SK-N-SH (cell line): ENCODE measurements around the gene COL23A1. TPM values are rescaled to one million over a fixed set of nuclear protein-coding genes. Genes with fewer than 3 reads are reported as not detected.

Experiments used
- CTCF ChIA-PET: fragments of 300-600, 350-600 bp; formaldehyde crosslinking; extraction: SDS; loops from one replicate; lab custom pipeline; 2021; lab: Yijun Ruan, JAX
- POLR2A ChIA-PET: fragments of 350-600 bp; sonication (Branson Sonifier 250); formaldehyde crosslinking; extraction: SDS; loops from one replicate; lab custom pipeline; 2020; ENCODE audit warnings: antibody characterized with exemption, inconsistent platforms; lab: Yijun Ruan, JAX
- DNase-seq: peaks from one replicate; pipeline ENCODE4 v3.0.0; 2012
- H2AFZ ChIP-seq: fragments of 200-600 bp; sonication (generic); 2 replicates; pipeline ENCODE4 v1.8.1; 2016; ENCODE audit warnings: antibody characterized with exemption, mild to moderate bottlenecking, low read depth
- H3F3A ChIP-seq: fragments of 200-600 bp; sonication (generic); replicated peaks from 2 replicates; pipeline ENCODE3; 2016; ENCODE audit warnings: antibody characterized with exemption, mild to moderate bottlenecking; ENCODE audit not compliant: insufficient read depth
- H3K27ac ChIP-seq, 2 experiments: fragments of 200-500 bp in 1 of 2; fragments of 200-600 bp in 1 of 2; sonication (Bioruptor generic) in 1 of 2; sonication (generic), shearing (Covaris generic) in 1 of 2; 2 replicates each; pipeline versions ENCODE4 v1.5.1 to v1.6.1; 2014 to 2016; ENCODE audit warnings: low read depth in 2 of 2, inconsistent platforms in 1 of 2, low read length in 1 of 2, mild to moderate bottlenecking in 1 of 2, mixed read lengths in 1 of 2
- H3K27me3 ChIP-seq: fragments of 200-600 bp; sonication (generic), shearing (Covaris generic); 2 replicates; pipeline ENCODE4 v1.6.1; 2016; ENCODE audit warnings: mixed run types; ENCODE audit not compliant: insufficient read depth
- H3K36me3 ChIP-seq, 2 experiments: fragments of 200-500 bp in 1 of 2; fragments of 200-600 bp in 1 of 2; sonication (Bioruptor generic) in 1 of 2; sonication (generic) in 1 of 2; replicated peaks in 1 of 2; 2 replicates each; pipeline versions ENCODE3 to v1.5.1; 2014 to 2016; ENCODE audit warnings: low read length in 1 of 2, mild to moderate bottlenecking in 1 of 2; ENCODE audit not compliant: insufficient read depth in 2 of 2, control insufficient read depth in 1 of 2
- H3K4me1 ChIP-seq, 2 experiments: fragments of 200-500 bp in 1 of 2; fragments of 200-600 bp in 1 of 2; sonication (Bioruptor generic) in 1 of 2; sonication (generic), shearing (Covaris generic) in 1 of 2; 2 replicates each; pipeline versions ENCODE4 v1.5.1 to v1.6.1; 2014 to 2016; ENCODE audit warnings: low read depth in 1 of 2, low read length in 1 of 2, mixed run types in 1 of 2; ENCODE audit not compliant: insufficient read depth in 2 of 2, control insufficient read depth in 1 of 2
- H3K4me2 ChIP-seq: fragments of 200-600 bp; sonication (generic), shearing (Covaris generic); 2 replicates; pipeline ENCODE4 v1.6.1; 2017; ENCODE audit warnings: mixed run types
- H3K4me3 ChIP-seq, 2 experiments: fragments of 200-500 bp in 1 of 2; fragments of 200-600 bp in 1 of 2; sonication (Bioruptor generic) in 1 of 2; sonication (generic), shearing (Covaris generic) in 1 of 2; 2 replicates each; pipeline versions ENCODE4 v1.5.1 to v1.8.1; 2014 to 2016; ENCODE audit warnings: low read depth in 2 of 2, inconsistent platforms in 1 of 2, low read length in 1 of 2, mild to moderate bottlenecking in 1 of 2, mixed read lengths in 1 of 2, moderate library complexity in 1 of 2
- H3K79me2 ChIP-seq: fragments of 200-600 bp; sonication (generic); 2 replicates; pipeline ENCODE4 v1.8.1; 2017; ENCODE audit warnings: mild to moderate bottlenecking; ENCODE audit not compliant: insufficient read depth
- H3K9ac ChIP-seq: fragments of 200-600 bp; sonication (generic); 2 replicates; pipeline ENCODE4 v1.6.1; 2017; ENCODE audit warnings: mixed run types
- H3K9me2 ChIP-seq: fragments of 200-600 bp; sonication (generic); 2 replicates; pipeline ENCODE4 v1.6.1; 2017; ENCODE audit warnings: mixed run types
- H3K9me3 ChIP-seq: fragments of 200-600 bp; sonication (generic); 2 replicates; pipeline ENCODE4 v1.6.1; 2017; ENCODE audit warnings: mixed run types, mild to moderate bottlenecking, moderate library complexity
- H4K20me1 ChIP-seq: fragments of 200-600 bp; sonication (generic); 2 replicates; pipeline ENCODE4 v1.6.1; 2017; ENCODE audit warnings: mild to moderate bottlenecking, mixed run types; ENCODE audit not compliant: insufficient read depth
- FOXJ3 ChIP-seq: sonication (generic); formaldehyde crosslinking; IDR thresholded peaks from 2 replicates; pipeline ENCODE4 v1.5.1; 2020; ENCODE audit warnings: mild to moderate bottlenecking, missing genetic modification reagents
- RAD21 ChIP-seq: IDR thresholded peaks from 2 replicates; pipeline ENCODE4 v1.6.1; 2012; ENCODE audit warnings: mild to moderate bottlenecking, low read length
- SMC3 ChIP-seq: IDR thresholded peaks from 2 replicates; pipeline ENCODE4 v1.6.1; 2012; ENCODE audit warnings: low read depth, low read length, improper control_type of control experiment
- TEAD4 ChIP-seq: IDR thresholded peaks from 2 replicates; pipeline ENCODE4 v1.4.0; 2012; ENCODE audit warnings: mild to moderate bottlenecking, borderline replicate concordance; ENCODE audit not compliant: insufficient read depth
- ZBTB33 ChIP-seq: IDR thresholded peaks from 2 replicates; pipeline ENCODE4 v1.4.0; 2012; ENCODE audit warnings: low read depth, borderline replicate concordance
- WGBS: methylation state at CpG from one replicate; pipeline ENCODE4 v1.1.6; 2017; ENCODE audit warnings: low lambda C conversion rate; 5-methylcytosine and 5-hydroxymethylcytosine counted together
- polyA plus RNA-seq, 3 experiments: library from polyadenylated mRNA; depleted of rRNA; stranded (reverse); fragments of >200 nt; gene quantifications; 2 replicates each; pipeline ENCODE4 v1.2.3, GENCODE V29; 2012

Gene COL23A1
- polyA plus RNA-seq, 1 of the 3 experiments (the other 2 are of a cell fraction) = 0.10 TPM

GRCh38 chr5:178590924-178591423 is 781 bp upstream of the COL23A1 start:
- H3K4me1 ChIP-seq = peaks cover 0 to 20% of the 10 kb centered on the region in 2 experiments; a peak in 1 of 4 replicates
- no peak overlapping the region for H3K27ac ChIP-seq
- CTCF ChIA-PET = interaction anchor here (0.6 to 11.7 kb wide), 46 partner anchors 10 to 375 kb away, joined by 3 to 265 read pairs (median 4); partner anchors contain the start of gene PHYKPL
- peaks cover 4% of the 10 kb centered on the region; the same call in 1 of the 2 replicates for H3K9me3 ChIP-seq
- no peaks in the 10 kb centered on the region; the same call in 1 of the 2 replicates for H3K27me3 ChIP-seq
- peaks cover 0 to 10% of the 10 kb centered on the region in 2 experiments for H3K36me3 ChIP-seq
- WGBS = 32% methylated on average over 9 of the region's 9 CpGs
- no peaks in the 10 kb centered on the region for H3K9me2 ChIP-seq
- H3K79me2 ChIP-seq = no peaks in the 10 kb centered on the region
- H2AFZ ChIP-seq = no peak overlapping the region
- no peak overlapping the region for H3K9ac ChIP-seq
- no peak for TF ChIP-seq ZBTB33
- TF ChIP-seq FOXJ3 = no peak
- TF ChIP-seq, all 33 proteins: peak for 0
- Histone ChIP-seq H3F3A (no peaks in the 10 kb centered on the region), H3K4me2 (peak overlapping the region; percentile 71), H4K20me1 (no peaks in the 10 kb centered on the region), H3K4me3 (peak overlapping the region in 1 of 2 experiments; percentile 60; a peak in 1 of 4 replicates)
- DNase-seq = no peak
- POLR2A ChIA-PET = interaction anchor here (0.9 to 2.0 kb wide), 4 partner anchors 41 to 387 kb away, joined by 3 to 4 read pairs (median 4); partner anchors contain the start of gene HNRNPAB

- CTCF ChIA-PET = interaction anchor here (0.6 to 11.7 kb wide), 69 partner anchors 8 to 765 kb away, joined by 3 to 265 read pairs (median 4); partner anchors contain the start of genes NHP2, PHYKPL and ZFP2
- DNase-seq = peak; percentile 91
- Histone ChIP-seq H3K9me2 (no peaks in the 10 kb centered on the region), H3K36me3 (no peaks in the 10 kb centered on the region), H4K20me1 (no peaks in the 10 kb centered on the region), H3K9ac (no peak overlapping the region), H3K4me2 (no peak overlapping the region), H3K27me3 (no peaks in the 10 kb centered on the region; the same call in 1 of the 2 replicates), H3K79me2 (no peaks in the 10 kb centered on the region), H3K9me3 (no peaks in the 10 kb centered on the region)
- TF ChIP-seq RAD21 (peak; percentile 43), SMC3 (0 out of 2 replicates have a peak, but pooled peaks have one; percentile 28), TEAD4 (no peak)
- TF ChIP-seq, all 33 proteins: peak for 2
- 52% methylated on average over 48 of the region's 91 CpGs for WGBS
- Histone ChIP-seq H3K4me1 (peaks cover 0 to 20% of the 10 kb centered on the region in 2 experiments; a peak in 1 of 4 replicates), H3K27ac (peak overlapping the region in 1 of 2 experiments; percentile 65; a peak in 1 of 4 replicates), H3F3A (no peaks in the 10 kb centered on the region), H2AFZ (no peak overlapping the region), H3K4me3 (peak overlapping the region in 1 of 2 experiments; percentile 57; a peak in 3 of 4 replicates)
- POLR2A ChIA-PET = interaction anchor here (0.5 to 2.0 kb wide), 7 partner anchors 39 to 357 kb away, joined by 3 to 6 read pairs (median 4); partner anchors contain the start of gene PHYKPL
Measured at GRCh38 chr5:178589180-178590140, 733 bp downstream of the COL23A1 start.
